VCaP (cell line): ENCODE data around the gene ZNF385A.

Source experiments
- H3K27ac ChIP-seq: fragments of 450-650 bp; 2 replicates; pipeline ENCODE4 v1.5.1; 2017
- TF ChIP-seq, protein P1 (sequence below): fragments of 450-650 bp; conservative IDR thresholded peaks from 2 replicates; pipeline ENCODE4 v1.5.1; 2017; ENCODE audit warnings: mild to moderate bottlenecking, moderate library complexity

ZNF385A gene

DNA sequence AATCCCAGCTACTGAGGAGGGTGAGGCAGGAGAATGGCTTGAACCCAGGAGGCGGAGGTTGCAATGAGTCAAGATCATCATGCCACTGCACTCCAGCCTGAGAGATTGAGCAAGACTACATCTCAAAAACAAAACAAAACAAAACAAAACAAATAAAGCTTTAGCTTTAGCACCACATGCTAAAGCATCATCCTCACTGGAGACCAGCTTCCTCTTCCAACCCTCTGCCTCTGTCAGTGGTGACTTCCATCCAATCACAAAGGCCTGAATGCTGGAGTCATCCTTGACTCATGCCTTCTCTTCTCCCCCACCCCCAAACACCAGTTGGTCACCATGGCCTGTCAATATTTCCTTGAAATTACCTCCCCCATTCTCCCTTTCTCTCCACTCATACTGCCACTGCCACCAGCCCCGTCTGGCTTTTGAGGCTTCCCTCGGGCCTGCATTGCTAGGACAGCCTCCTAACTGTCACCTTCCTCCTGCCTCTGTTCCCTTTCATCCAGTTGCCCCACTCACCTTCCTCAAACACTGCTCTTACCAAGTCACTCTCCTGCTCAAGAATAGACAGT is 1.4 kb downstream of the ZNF385A start:
- TF ChIP-seq, protein P1, sequence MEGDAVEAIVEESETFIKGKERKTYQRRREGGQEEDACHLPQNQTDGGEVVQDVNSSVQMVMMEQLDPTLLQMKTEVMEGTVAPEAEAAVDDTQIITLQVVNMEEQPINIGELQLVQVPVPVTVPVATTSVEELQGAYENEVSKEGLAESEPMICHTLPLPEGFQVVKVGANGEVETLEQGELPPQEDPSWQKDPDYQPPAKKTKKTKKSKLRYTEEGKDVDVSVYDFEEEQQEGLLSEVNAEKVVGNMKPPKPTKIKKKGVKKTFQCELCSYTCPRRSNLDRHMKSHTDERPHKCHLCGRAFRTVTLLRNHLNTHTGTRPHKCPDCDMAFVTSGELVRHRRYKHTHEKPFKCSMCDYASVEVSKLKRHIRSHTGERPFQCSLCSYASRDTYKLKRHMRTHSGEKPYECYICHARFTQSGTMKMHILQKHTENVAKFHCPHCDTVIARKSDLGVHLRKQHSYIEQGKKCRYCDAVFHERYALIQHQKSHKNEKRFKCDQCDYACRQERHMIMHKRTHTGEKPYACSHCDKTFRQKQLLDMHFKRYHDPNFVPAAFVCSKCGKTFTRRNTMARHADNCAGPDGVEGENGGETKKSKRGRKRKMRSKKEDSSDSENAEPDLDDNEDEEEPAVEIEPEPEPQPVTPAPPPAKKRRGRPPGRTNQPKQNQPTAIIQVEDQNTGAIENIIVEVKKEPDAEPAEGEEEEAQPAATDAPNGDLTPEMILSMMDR, result no peak
- H3K27ac ChIP-seq, result no peak overlapping the region

- TF ChIP-seq, protein P1, result no peak
- no peak overlapping the region for H3K27ac ChIP-seq
Measured at GRCh38 chr12:54381136-54381535, 3.4 kb downstream of the ZNF385A start.

- peak overlapping the region; percentile 71 for H3K27ac ChIP-seq
- TF ChIP-seq, protein P1, result peak; percentile 100
Measured at GRCh38 chr12:54379398-54380201, 4.9 kb downstream of the ZNF385A start.

DNA sequence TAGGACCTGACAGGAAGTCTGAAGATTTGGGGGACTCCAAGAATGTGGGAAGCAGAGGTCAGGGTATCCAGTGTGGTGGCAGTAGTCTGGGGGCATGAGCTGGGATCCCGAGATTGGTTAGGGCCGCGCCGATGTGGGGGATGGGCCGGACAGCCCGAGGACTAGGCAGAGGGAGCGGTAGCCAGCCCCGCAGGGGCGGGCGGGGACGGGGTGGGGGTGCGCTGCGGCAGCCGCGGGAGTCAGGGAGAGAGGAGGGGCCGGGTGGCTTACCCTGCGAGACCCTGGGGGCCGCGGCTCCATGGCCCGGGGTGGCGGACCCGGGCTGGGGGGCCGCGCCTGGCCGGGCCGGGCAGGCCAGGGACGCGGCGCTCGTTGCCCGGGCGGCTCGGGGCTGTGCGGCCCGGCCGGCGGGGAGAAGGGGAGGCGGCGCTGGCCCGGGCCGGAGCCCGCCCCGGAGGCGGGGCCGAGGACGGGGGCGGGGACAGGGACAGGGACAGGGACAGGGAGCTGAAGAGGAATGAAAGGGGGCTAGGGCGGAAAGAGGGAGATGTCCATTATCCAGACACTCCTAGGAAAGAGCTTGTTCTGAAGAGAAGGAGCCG is 5.6 kb downstream of the ZNF385A start:
- H3K27ac ChIP-seq, result peak overlapping the region; percentile 71
- TF ChIP-seq, protein P1, result no peak

- TF ChIP-seq, protein P1, result no peak
- H3K27ac ChIP-seq, result no peak overlapping the region; the same call in 1 of the 2 replicates
Measured at GRCh38 chr12:54377797-54378515, 6.6 kb downstream of the ZNF385A start.

GRCh38 chr12:54377007-54377406 is 7.5 kb downstream of the ZNF385A start:
- H3K27ac ChIP-seq, result no peak overlapping the region

More at GRCh38 chr12:54377007-54377406, 7.5 kb downstream of the ZNF385A start:
- TF ChIP-seq, protein P1, result no peak
